PC-3 (cell line): ENCODE measurements around the gene SEC24B. TPM values are rescaled to one million over a fixed set of nuclear protein-coding genes. Genes with fewer than 3 reads are reported as not detected.

Experiments used
- ATAC-seq: fragments of 200-7000 bp; cut with Tn5 transposase; 2 replicates; pipeline ENCODE4 v1.9.1; 2020; ENCODE audit warnings: mild to moderate bottlenecking, moderate library complexity
- BruUV-seq: library from RNA; stranded (reverse); fragments of 400-500 nt; replicated peaks from 2 replicates; lab custom pipeline; 2021; lab: Mats Ljungman, UMichigan
- CTCF ChIA-PET: fragments of 300-600 bp; sonication (Branson Sonifier 250); formaldehyde crosslinking; loops from one replicate; lab custom pipeline; 2022; ENCODE audit warnings: antibody characterized with exemption; lab: Charles Lee
- POLR2A ChIA-PET: fragments of 300-600 bp; sonication (Branson Sonifier 250); formaldehyde crosslinking; loops from one replicate; lab custom pipeline; 2022; ENCODE audit warnings: antibody characterized with exemption; ENCODE audit not compliant: unreplicated experiment; lab: Charles Lee
- DNase-seq: peaks from one replicate; pipeline ENCODE4 v3.0.0-alpha.2; 2015
- H2AFZ ChIP-seq: fragments of 300-600 bp; sonication (generic); 2 replicates; pipeline ENCODE4 v1.6.0; 2016; ENCODE audit warnings: antibody characterized with exemption, low read length
- H3F3A ChIP-seq: fragments of 300-600 bp; sonication (generic); one replicate; pipeline ENCODE4 v1.6.0; 2017; ENCODE audit warnings: antibody characterized with exemption, low read length, control low read depth, mild to moderate bottlenecking; ENCODE audit not compliant: unreplicated experiment
- H3K27ac ChIP-seq: fragments of 300-600 bp; sonication (generic); 2 replicates; pipeline ENCODE4 v1.5.1; 2016; ENCODE audit warnings: mild to moderate bottlenecking, low read length
- H3K27me3 ChIP-seq: fragments of 300-600 bp; sonication (generic); 2 replicates; pipeline ENCODE4 v1.6.1; 2016; ENCODE audit warnings: low read length, mixed read lengths
- H3K36me3 ChIP-seq: fragments of 300-600 bp; sonication (generic); 2 replicates; pipeline ENCODE4 v1.6.1; 2016; ENCODE audit warnings: low read depth, mixed run types, low read length, mixed read lengths
- H3K4me1 ChIP-seq: fragments of 300-600 bp; sonication (generic); 2 replicates; pipeline ENCODE4 v1.5.1; 2016; ENCODE audit warnings: low read length; ENCODE audit not compliant: insufficient read depth
- H3K4me2 ChIP-seq: fragments of 300-600 bp; sonication (generic); 2 replicates; pipeline ENCODE4 v1.6.0; 2016; ENCODE audit warnings: low read length
- H3K4me3 ChIP-seq: fragments of 300-600 bp; sonication (generic); 2 replicates; pipeline ENCODE4 v1.5.1; 2016; ENCODE audit warnings: mild to moderate bottlenecking, low read length, mixed read lengths
- H3K79me2 ChIP-seq: fragments of 300-600 bp; sonication (generic); 2 replicates; pipeline ENCODE4 v1.6.1; 2017; ENCODE audit warnings: low read length, mixed read lengths
- H3K9ac ChIP-seq: fragments of 300-600 bp; sonication (generic); 2 replicates; pipeline ENCODE4 v1.6.0; 2016; ENCODE audit warnings: mild to moderate bottlenecking, low read length
- H3K9me2 ChIP-seq: fragments of 300-600 bp; sonication (generic); replicated peaks from 2 replicates; pipeline ENCODE4 v1.6.1; 2016; ENCODE audit warnings: mixed run types, low read length, mixed read lengths
- H3K9me3 ChIP-seq: fragments of 300-600 bp; sonication (generic); 2 replicates; pipeline ENCODE4 v1.6.1; 2016; ENCODE audit warnings: low read length, mixed read lengths
- H4K20me1 ChIP-seq: fragments of 300-600 bp; sonication (generic); 2 replicates; pipeline ENCODE4 v1.6.1; 2016; ENCODE audit warnings: low read length, mixed read lengths
- EZH2 ChIP-seq: fragments of 300-600 bp; sonication (generic); IDR thresholded peaks from one replicate; pipeline ENCODE4 v1.6.1; 2017; ENCODE audit warnings: antibody characterized with exemption, mild to moderate bottlenecking, low read length; ENCODE audit not compliant: unreplicated experiment
- EZH2phosphoT487 ChIP-seq: fragments of 300-600 bp; sonication (generic); IDR thresholded peaks from 2 replicates; pipeline ENCODE4 v1.6.1; 2018; ENCODE audit warnings: mild to moderate bottlenecking, antibody characterized with exemption, low read length, borderline replicate concordance
- intact Hi-C: fragments of 100-400 bp; cut with micrococcal nuclease; formaldehyde crosslinking; loops from 2 replicates; pipeline ENCODE4 v1.9.0; 2023
- total RNA-seq: library from RNA; depleted of rRNA; stranded (reverse); fragments of >200 nt; gene quantifications from 2 replicates; pipeline ENCODE4 v1.2.3, GENCODE V29; 2014
- TF ChIP-seq, protein P1 (sequence below): fragments of 300-600 bp; sonication (generic); conservative IDR thresholded peaks from 2 replicates; pipeline ENCODE4 v1.5.1; 2017; ENCODE audit warnings: antibody characterized with exemption, low read depth, mild to moderate bottlenecking, low read length

Gene SEC24B
- total RNA-seq, 1 experiment from 2014 or later: 11.3 TPM

DNA sequence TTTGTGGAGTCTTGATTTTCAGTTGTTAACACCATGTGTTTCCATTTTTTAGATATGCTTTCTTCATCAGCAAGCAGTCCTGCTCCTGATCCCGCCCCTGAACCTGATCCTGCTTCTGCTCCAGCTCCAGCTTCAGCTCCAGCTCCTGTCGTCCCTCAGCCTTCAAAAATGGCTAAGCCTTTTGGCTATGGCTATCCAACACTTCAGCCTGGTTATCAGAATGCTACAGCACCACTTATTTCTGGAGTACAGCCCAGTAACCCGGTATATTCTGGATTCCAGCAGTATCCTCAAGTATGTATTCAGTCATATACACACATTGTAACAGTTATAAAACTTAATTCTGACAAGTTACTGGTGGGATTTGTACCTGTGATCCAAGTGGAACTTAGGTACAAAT lies 60.9 kb downstream of the SEC24B start:
- CTCF ChIA-PET: no interaction called here
- intact Hi-C loops: no loop called here

DNA sequence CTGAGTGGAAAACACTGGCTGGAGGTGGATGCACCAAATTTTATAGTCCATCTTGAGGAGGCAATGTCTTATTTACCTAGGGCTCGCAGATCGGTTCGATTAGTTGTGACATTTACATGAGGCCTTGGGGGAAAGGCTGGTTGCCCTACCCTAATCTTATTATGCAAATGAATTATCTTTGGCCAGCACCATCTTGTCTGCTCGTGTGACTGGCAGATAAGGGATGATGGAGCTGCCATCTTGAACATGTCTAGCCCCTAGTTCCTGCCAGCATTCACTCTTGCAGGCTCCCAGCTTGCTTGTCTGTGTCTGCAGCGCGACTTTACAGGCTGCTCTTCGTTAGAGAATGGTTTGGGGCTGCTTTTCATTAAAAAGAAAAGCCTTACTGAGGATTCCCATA lies 61.9 kb downstream of the SEC24B start:
- no peak overlapping the region for H3K4me2 ChIP-seq
- H3K27ac ChIP-seq: no peak overlapping the region
- no peaks in the 10 kb centered on the region for H3K9me3 ChIP-seq
- intact Hi-C loops: no loop called here
- H2AFZ ChIP-seq: no peak overlapping the region
- no peaks in the 10 kb centered on the region for H3K27me3 ChIP-seq
- POLR2A ChIA-PET: no interaction called here
- H3K9ac ChIP-seq: no peak overlapping the region
- ATAC-seq: no peak
- no peaks in the 10 kb centered on the region for H3F3A ChIP-seq
- peaks cover 13% of the 10 kb centered on the region for H3K36me3 ChIP-seq
- no peaks in the 10 kb centered on the region for H4K20me1 ChIP-seq
- no peaks in the 10 kb centered on the region for H3K4me1 ChIP-seq
- no peak for DNase-seq
- no peak overlapping the region for H3K4me3 ChIP-seq
- H3K79me2 ChIP-seq: no peaks in the 10 kb centered on the region
- BruUV-seq: no TSS peak
- no peaks in the 10 kb centered on the region for H3K9me2 ChIP-seq
- TF ChIP-seq EZH2: no peak
- no peak for TF ChIP-seq EZH2phosphoT487
- TF ChIP-seq, protein P1, sequence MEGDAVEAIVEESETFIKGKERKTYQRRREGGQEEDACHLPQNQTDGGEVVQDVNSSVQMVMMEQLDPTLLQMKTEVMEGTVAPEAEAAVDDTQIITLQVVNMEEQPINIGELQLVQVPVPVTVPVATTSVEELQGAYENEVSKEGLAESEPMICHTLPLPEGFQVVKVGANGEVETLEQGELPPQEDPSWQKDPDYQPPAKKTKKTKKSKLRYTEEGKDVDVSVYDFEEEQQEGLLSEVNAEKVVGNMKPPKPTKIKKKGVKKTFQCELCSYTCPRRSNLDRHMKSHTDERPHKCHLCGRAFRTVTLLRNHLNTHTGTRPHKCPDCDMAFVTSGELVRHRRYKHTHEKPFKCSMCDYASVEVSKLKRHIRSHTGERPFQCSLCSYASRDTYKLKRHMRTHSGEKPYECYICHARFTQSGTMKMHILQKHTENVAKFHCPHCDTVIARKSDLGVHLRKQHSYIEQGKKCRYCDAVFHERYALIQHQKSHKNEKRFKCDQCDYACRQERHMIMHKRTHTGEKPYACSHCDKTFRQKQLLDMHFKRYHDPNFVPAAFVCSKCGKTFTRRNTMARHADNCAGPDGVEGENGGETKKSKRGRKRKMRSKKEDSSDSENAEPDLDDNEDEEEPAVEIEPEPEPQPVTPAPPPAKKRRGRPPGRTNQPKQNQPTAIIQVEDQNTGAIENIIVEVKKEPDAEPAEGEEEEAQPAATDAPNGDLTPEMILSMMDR: no peak
- CTCF ChIA-PET: no interaction called here

More for the DNA sequence above, 60.9 kb downstream of the SEC24B start:
- Histone ChIP-seq H3K4me3 (no peak overlapping the region), H3K4me2 (no peak overlapping the region), H3K79me2 (no peaks in the 10 kb centered on the region), H3K9me3 (no peaks in the 10 kb centered on the region), H3K4me1 (no peaks in the 10 kb centered on the region), H3F3A (no peaks in the 10 kb centered on the region), H4K20me1 (no peaks in the 10 kb centered on the region), H3K9ac (no peak overlapping the region), H3K36me3 (peaks cover 10% of the 10 kb centered on the region), H3K27ac (no peak overlapping the region), H3K9me2 (no peaks in the 10 kb centered on the region), H3K27me3 (no peaks in the 10 kb centered on the region), H2AFZ (no peak overlapping the region)
- POLR2A ChIA-PET: no interaction called here
- no TSS peak for BruUV-seq
- TF ChIP-seq EZH2 (no peak), EZH2phosphoT487 (no peak)
- TF ChIP-seq, protein P1: no peak
- DNase-seq: no peak
- no peak for ATAC-seq

DNA sequence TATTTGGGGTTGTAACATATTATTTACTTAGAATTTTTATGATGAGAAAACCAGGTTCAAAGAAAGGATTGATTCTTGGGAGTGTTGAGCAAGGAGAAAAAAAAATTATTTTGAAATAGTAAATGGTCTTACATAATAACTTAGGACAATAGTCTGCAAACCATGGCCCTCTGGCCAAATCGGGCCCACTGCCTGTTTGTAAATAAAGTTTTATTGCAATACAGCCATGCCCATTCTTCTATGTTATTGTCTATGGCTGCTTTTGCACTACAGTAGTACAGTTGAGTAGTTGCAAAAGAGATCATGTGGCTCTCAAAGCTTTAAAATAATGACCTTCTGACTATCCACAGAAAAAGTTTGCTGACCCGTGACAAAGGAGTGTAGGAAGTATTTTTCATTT lies 63.3 kb downstream of the SEC24B start:
- no peak overlapping the region for H3K4me2 ChIP-seq
- H3K4me1 ChIP-seq: no peaks in the 10 kb centered on the region
- no peak for ATAC-seq
- no peaks in the 10 kb centered on the region for H3K9me2 ChIP-seq
- TF ChIP-seq EZH2phosphoT487 (no peak), EZH2 (no peak)
- TF ChIP-seq, protein P1: no peak
- no peak overlapping the region for H3K4me3 ChIP-seq
- H3K9ac ChIP-seq: no peak overlapping the region
- no peak overlapping the region for H2AFZ ChIP-seq
- ChIA-PET POLR2A (no interaction called here), CTCF (no interaction called here)
- peaks cover 10% of the 10 kb centered on the region for H3K36me3 ChIP-seq
- DNase-seq: no peak
- H3K79me2 ChIP-seq: no peaks in the 10 kb centered on the region
- intact Hi-C loops: no loop called here
- H3K27me3 ChIP-seq: no peaks in the 10 kb centered on the region
- no peak overlapping the region for H3K27ac ChIP-seq
- H4K20me1 ChIP-seq: no peaks in the 10 kb centered on the region
- H3K9me3 ChIP-seq: no peaks in the 10 kb centered on the region
- no TSS peak for BruUV-seq
- no peaks in the 10 kb centered on the region for H3F3A ChIP-seq
